ENCODE measurements around the gene TMPRSS4.

Gene TMPRSS4, protein sequence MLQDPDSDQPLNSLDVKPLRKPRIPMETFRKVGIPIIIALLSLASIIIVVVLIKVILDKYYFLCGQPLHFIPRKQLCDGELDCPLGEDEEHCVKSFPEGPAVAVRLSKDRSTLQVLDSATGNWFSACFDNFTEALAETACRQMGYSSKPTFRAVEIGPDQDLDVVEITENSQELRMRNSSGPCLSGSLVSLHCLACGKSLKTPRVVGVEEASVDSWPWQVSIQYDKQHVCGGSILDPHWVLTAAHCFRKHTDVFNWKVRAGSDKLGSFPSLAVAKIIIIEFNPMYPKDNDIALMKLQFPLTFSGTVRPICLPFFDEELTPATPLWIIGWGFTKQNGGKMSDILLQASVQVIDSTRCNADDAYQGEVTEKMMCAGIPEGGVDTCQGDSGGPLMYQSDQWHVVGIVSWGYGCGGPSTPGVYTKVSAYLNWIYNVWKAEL

DNA sequence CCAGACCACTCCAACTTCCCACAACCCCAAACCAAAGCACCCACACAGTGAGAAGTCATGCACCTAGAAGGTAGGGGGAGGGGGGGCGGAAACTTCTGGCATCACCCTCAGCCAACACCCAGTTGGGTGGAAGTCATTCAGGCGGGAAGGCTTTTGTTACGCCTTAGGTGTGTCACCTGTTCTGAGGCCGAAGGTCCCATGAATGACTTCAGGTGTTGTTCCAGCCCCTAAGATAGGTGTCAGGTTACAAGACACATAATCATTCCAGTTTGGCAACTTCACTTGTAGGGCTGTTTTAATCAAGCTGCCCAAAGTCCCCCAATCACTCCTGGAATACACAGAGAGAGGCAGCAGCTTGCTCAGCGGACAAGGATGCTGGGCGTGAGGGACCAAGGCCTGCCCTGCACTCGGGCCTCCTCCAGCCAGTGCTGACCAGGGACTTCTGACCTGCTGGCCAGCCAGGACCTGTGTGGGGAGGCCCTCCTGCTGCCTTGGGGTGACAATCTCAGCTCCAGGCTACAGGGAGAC lies at the start of gene TMPRSS4:
TSS of gene TMPRSS4 (plus strand) at position 325 of the 528 bp plus-strand sequence. CDS start 225 bp downstream, outside the sequence.
- DNase-seq (ENCODE audit: low spot score) = peak; percentile 89

DNA sequence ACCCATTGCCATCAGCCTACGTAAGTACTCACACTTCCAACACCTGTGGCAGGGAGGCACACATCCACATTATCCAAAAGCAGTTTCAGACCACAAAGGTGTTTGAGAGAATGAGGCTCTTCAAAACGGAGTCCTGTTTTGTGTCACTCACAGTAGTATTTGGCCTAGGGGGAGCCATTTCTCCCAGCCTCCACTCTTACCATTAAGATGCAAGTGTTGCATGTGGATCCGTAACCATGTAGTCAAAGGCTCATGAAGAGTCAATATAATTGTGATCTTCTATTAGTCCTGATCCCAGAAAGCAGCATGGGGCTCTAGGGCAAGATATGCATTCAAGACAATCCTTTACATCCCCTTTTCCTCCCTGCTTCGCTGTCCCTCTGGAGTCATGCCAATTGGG lies 49.2 kb upstream of the TMPRSS4 start:
- DNase-seq (ENCODE audit: low spot score) = no peak

DNA sequence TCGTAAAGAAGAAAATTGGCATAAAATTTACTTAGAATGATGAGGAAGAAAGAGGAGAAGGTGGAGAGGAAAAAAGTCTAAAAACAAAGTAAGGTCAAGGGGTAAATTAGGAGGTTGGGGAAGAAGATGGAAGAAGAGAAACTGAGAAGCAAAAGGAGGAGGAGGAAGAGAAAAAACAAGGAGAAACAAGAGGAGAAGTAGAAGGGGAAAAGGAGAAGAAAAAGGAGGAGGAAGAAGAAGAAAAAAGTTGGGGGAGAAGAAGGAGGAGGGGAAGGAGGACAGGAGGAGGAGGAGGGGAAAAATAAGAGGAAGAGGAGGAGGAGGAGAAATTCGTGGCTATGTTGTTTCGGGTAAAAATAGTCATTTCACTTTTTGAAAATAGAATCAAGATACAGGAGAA lies 48.3 kb upstream of the TMPRSS4 start:
- no peak for DNase-seq (ENCODE audit: low spot score)

DNA sequence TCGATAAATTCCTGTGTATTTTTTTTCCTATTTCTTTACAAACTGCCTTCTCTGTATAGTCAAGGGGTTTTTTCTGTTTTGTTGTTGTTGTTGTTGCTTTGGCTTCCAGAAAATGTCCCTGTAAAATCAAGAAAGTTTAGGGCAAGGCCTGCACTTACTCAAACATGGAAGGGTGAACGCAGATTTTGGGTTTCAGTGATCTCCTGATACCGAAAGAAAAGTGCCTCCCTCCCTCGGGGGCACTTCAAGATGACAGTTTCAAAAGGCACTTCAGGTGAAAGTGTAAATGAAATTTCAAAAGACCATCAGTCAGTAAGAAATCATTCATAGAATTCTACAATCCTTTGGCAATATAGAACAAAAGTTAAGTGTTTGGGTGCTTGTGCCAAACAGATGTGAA lies 43.4 kb upstream of the TMPRSS4 start:
- no peak for DNase-seq (ENCODE audit: low spot score)

DNA sequence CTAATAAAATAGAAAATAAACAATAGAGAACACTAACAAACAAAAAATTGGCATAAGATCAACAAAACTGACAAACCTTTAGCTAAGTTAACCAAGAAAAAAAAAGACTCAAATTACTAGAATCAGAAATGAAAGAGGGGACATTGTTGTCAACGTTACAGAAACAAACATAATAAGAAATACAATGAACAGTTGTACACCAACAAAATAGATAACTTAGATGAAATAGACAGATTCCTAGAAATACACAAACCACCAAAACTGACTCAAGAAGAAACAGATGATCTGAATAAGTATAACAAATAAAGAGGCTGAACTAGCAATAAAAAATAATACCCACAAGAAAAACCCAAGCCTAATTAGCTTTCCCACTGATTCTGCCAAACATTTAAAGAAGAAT lies 34.7 kb upstream of the TMPRSS4 start:
- DNase-seq (ENCODE audit: low spot score) = no peak

DNA sequence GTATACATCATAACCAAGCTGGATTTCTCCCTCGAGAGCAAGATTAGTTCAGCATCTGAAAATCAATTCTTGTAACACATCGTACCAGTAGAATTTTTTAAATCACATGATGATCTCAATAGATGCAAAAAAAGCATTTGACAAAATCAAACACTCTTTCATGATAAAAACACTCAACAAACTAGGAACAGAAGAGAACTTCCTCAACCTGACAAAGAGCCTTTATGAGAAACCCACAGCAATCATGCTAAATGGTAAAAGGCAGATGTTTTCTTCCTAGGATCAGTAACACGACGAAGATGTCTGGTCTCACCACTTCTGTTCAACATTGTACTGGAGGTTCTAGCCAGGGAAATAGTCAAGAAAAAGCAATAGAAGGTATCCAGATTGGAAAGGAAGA lies 34.1 kb upstream of the TMPRSS4 start:
- no peak for DNase-seq (ENCODE audit: low spot score)

DNA sequence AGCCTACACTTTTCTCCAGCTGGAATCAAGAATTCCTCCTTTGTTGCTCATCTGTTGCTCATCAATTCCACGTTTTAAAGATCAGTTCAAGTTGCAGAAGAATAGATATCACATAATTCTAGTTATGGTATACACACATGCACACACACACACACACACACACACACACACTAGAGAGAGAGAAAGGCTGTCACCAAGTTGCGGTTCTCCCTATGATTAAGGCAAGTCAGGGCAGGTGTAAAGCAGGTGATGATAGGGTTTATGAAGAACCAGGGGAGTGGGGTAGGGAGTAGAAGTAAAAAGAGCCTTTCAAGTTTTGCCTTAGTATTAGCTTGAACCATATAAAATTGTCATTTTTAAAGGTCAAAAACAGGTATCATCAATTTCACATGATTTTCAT lies 31.7 kb upstream of the TMPRSS4 start:
- DNase-seq (ENCODE audit: low spot score) = no peak

DNA sequence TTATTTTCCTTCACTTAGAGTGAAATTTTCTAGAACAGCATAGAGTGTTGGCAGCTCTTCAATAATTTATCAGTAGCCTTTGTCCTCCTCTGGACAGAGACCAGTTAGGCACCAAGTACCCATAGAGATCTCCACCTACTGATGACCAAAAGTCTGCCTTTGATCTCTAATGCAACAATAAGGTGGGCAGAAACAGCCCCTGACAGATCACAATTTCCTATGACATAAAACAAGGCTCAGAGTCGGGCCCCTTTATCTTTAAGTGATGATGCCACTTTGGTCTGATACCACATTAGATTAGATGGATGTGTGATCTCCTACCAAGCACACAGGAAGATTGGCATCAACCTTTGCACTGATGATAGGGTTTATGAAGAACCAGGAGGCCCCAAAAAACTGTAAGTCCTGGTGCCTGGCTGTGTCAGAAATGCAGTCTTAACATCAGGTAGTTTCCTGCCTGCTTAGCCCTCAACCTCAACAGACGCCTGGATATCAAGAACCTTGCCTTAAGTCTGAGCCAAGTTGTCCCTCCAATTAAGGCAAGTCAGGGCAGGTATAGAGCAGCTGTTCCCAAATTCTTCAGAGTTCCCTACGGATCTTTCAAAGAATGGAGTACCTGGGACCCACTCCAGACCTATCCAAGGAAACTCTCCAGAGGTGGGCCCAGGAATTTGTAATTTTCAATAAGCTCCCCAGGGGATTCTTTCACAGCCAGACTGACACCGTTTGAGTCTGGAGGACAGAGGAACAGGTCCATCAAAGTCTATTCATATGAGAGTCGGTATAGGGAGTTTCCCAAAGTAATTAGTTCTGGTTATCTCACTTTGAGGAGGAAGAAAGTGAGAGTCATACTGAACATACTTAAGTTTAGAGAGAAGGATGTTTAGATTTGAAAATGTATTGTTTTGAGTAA lies 30.6 kb upstream of the TMPRSS4 start:
- no peak for DNase-seq (ENCODE audit: low spot score)

DNA sequence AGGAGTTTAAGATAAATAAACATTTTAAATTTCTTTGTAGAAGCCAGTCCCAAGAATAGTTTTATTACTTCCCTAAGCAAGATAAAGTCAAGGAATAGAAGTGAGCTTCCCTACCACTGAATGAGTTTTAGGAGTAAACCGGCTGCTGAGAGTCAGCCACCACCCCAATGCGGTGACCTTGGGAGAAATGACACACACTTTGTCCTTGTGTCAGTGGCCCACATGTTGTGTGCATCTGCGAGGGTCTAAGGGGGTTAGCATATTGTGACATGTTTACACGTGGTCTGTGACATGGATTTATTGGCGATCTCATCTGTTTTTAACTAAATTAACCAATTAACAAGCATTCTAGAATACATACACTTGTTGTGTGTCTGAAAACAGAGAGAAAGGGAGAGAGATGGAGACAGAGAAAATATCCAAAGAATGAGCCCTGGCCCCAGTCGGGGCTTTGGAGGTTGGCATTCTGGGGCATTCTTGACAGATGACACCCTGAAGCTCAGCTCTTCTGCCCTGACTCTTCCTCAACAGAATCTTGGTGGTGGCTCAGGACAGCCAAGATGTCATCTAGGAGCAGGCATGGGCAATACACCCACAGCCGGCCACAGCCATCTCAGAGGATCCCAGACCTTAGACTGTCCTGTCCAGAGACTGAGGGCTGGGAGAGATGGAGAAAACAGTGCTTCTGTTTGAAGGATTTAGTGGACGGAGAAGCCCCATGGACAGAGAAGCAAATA lies 29.7 kb upstream of the TMPRSS4 start:
- DNase-seq (ENCODE audit: low spot score) = no peak

DNA sequence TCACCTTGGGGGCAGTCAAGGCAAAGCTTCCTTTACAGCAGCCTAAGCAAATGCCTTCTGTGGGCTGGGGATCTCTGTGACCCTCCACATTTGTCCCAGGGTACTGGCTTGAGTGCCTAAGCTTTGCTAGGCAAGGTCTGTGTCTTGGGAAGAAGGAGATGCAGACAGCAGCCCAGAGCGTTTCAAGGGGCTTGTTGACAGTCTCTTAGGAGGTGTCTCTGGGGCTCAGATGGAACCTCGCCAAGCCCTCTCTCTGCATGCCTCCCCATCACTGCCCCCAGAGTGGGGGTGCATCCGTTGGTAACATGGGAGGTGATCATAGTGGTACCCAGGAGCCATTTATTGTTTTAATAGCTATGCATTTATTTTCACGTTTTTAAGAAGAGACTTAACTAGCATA lies 29.1 kb upstream of the TMPRSS4 start:
- no peak for DNase-seq (ENCODE audit: low spot score)

DNA sequence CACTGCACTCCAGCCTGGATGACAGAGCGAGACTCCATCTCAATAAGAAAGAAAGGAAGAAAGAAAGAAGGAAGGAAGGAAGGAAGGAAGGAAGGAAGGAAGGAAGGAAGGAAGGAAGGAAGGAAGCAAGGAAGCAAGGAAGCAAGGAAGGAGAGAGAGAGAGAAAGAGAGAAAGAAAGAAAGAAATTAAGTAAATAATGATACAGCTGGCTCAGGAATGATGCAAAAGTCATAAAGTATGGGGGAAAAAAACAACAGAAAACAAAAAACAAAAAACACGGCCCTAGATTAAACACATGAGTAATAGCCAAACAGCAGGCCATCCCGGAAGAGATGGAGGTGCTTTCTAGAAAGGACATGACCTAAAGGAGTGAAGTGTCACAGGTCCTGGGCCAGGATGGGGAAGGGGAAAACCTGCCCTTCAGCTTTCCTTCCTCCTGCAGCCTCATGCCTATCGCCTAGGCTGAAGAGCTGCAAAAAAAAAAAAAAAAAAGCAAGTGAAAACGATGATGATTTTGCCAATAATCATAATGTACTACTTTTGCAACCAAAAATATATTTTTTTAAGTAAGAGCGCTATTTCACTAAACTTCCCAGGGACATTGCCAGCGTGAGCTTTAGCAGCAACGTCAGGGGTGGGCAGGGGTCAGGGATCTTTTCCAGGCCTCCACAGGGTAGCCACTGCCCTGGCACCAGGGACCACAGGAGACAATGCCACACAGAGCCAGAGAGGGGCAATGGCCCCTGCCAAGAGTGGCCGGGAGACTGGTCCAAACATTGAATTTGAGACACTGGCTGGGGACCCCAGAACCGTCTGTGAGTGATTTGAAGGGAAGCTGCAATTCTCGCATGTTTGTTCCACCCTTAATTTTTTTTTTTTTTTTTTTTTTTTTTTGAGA lies 28.2 kb upstream of the TMPRSS4 start:
- no peak for DNase-seq (ENCODE audit: low spot score)

DNA sequence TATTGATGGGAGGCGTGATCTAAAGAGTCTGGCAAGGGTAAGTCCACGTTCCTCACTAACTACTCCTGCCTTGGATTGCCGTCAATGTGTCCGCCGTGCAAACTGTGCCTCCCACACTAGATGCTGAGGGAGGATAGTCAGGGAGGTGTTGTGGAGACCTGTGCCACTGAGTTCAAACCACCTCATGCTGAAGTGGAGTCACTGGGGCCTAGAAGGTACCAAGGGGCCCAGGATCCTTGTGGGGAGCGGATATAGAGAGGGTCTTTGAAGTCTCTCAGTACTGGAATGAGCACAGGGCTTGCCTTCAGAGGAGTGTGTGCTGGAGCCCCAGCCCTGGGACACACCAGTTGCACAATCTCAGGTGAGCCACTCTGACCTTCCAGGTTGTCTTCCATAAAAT lies 27.1 kb upstream of the TMPRSS4 start:
- no peak for DNase-seq (ENCODE audit: low spot score)

DNA sequence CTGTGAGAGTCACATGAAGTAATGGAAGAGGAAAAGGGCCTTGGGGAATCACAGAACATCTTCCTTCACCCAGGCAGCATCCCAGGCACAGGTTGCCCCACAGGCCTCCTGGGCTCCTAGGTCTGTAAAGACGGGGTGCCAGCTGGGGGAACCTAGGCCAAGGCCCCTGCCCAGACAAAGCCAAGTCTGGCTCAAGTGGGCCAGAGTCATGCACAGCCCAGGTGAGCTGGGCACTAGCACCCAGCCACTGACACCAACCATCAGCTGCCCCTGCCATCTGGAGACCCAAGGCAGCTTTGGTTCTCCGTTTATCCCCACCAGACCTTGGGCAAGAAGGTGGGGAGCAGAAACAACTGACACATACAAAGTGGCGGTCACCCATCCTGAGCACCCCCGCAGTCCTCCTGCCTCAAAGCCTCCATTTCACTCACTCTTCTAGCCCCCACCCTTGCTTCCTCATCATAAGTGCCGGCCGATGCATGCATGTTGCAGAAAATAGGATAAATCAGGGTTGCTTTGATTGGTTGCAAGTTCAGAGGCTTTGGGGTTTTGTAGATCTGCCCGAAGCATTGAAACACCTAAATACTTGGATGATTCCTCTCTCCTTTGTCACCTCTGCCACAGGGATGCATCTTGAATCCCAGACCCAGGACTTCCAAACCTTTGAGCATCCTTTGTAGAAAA lies 26.5 kb upstream of the TMPRSS4 start:
- no peak for DNase-seq (ENCODE audit: low spot score)

DNA sequence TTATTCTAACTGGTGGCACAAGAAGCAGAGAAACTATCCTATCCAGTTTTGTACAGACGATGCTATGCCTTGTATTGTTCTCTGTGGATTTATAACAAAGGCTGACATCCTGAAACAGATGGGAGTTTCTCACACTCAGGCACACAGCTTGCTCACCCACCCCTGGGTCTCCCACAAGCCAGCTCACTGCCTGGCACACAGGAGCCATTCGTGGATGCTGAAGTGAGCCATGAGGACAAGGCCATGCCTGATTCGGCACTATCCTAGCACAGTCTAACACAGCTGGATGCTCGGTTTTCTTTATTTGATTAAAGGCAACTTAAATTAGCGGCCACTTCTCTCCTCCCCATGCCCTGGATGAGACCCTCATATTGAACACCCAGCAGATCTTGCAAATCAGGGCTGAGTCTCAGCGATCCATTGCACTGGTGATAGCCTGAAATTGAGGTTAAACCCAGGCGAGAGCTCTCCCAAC lies 25.7 kb upstream of the TMPRSS4 start:
- no peak for DNase-seq (ENCODE audit: low spot score)

DNA sequence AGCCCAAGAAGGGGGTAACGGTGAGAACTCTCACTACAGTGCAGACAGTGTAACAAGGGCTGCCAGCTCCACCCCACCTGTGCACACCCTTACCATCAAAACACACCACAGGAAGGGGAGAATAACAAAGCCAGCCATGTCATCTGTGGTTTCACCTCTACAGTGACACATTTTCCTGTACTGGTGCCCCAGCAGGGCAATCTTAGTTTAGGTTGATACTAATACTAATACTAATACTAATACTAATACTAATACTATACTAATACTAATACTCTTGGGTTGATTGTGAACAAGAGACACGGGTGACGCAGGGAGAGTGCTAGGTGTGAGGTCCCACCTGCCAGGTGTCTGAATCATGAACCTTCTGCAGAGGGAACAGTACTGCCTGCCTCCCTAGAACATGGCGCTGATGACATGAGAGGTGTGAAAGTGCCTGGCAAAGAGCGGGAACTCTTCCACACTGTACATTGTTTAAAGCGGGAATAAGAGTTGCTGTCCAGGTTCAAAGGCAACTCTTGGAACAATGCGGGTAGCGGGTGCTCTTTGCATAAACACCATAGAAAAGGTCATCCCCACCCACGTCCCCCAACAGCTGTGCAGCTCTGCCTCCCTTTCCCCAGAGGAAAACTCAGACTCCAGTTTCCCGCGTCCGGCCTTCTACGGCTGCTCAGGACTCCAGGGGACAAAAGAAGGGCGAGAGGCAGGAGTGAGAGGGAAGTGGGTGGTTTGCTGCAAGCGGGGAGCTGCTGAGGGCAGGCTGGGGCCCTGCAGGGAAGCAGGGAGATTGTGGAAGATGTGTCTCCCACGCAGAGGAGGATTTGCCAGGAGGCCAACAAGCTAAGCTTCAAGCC lies 25.0 kb upstream of the TMPRSS4 start:
- DNase-seq (ENCODE audit: low spot score) = no peak

DNA sequence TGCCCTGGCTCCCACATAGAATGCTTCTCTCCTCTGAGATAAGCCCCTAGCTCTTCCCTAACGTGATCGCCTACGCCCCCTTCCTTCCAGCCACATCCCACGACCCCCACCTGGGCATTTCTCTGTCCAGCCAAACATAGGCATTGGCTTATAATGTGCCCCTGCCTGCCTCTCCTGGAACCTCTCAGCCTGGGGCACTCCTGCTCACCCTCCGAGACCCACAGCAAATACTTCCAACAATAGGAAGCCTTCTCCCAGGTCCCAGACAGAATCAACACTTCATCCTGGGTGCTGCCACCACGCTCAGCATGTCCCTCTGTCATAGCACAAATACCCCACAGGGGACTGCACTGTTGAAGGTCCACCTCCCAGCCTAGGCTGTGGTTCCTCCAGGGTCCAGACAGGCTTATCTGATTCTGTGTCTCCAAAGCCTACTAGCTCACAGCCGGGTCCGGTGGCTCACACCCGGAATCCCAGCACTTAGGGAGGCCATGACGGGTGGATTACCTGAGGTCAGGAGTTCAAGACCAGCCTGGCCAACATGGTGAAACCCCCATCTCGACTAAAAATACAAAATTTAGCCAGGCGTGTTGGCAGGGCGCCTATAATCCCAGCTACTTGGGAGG lies 24.2 kb upstream of the TMPRSS4 start:
- DNase-seq (ENCODE audit: low spot score) = no peak

DNA sequence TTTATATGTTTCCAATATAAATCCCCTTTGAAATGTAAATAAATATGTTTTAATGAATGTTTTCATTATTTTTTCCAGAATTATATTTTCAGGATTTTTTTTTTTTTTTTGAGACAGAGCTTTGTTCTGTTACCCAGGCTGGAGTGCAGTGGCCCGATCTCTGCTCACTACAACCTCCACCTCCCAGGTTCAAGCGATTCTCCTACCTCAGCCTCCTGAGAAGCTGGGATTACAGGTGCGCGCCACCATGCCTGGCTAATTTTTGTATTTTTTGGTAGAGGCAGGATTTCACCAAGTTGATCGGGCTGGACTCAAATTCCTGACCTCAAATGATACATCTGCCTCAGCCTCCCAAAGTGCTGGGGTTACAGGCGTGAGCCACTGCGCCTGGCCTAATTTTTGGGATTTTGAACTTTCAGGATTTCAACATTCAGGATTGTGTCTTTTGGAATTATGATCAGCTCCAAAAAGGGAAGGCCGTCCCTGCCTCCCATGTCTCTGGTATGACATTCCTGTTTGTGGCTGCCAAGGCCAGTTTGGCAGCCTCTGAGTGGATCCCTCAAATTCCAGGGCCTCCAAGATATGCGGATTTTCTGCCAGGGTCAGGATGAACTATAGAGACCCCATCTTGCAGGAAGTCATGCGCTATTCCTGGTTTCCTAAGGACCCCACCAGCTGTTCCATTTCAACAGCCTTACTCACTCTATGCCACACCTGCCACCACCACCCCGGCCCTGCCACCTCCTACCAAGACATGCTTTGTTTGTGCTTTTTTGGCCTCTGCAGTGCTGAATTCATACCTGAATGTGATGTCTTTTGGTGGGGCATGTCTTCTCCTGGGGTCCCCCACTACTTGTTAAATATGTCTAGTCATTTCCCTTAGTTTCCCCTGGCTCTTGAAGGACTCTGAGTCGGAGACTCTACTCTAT lies 21.9 kb upstream of the TMPRSS4 start:
- no peak for DNase-seq (ENCODE audit: low spot score)

DNA sequence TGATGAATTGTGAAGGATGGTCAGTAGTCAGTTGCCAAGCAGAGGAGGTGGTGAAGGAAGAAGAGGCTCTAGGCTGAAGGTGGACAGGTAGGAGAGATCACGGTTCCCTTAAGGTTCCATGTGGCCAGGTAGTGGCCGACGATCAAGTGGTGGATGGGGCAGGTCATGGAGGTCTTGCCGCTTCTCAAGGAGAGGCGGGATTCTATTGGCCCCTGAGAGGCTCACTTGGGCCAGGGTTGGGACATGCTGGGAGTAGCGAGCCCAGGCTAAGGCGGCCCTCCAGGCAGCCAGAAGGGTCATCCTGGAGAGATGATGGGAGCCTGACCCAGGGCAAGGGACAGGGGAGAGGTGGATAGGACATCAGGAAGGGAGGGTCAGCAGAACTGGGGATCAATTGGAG lies 20.9 kb upstream of the TMPRSS4 start:
- no peak for DNase-seq (ENCODE audit: low spot score)
